Nasal cavity respiratory epithelium epithelial cell of viscerocranial mucosa (primary cell): ENCODE results near the gene SELENOP. TPM values are rescaled to one million over a fixed set of nuclear protein-coding genes. Genes with fewer than 3 reads are reported as not detected.

ENCODE experiments used
- total RNA-seq: library from RNA; depleted of rRNA; stranded (reverse); fragments of >200 nt; gene quantifications from 2 replicates; pipeline ENCODE4 v1.2.3, GENCODE V29; 2014

The SELENOP gene, protein sequence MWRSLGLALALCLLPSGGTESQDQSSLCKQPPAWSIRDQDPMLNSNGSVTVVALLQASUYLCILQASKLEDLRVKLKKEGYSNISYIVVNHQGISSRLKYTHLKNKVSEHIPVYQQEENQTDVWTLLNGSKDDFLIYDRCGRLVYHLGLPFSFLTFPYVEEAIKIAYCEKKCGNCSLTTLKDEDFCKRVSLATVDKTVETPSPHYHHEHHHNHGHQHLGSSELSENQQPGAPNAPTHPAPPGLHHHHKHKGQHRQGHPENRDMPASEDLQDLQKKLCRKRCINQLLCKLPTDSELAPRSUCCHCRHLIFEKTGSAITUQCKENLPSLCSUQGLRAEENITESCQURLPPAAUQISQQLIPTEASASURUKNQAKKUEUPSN
- 1.4 and 54.8 TPM in 2 replicates for total RNA-seq

GRCh38 chr5:42811591-42812446, at the start of gene SELENOP:
Gene SELENOP (minus strand): TSS chr5:42811892. CDS start chr5:42808353, 3,539 bp downstream.

GRCh38 chr5:42756606-42757601, 54.8 kb downstream of the SELENOP start, which contains the start of gene CCDC152:
Gene CCDC152 (plus strand): TSS chr5:42756818. CDS start chr5:42759122, 2,304 bp downstream.

Other genes with a start within 250 kb of the SELENOP start
- gene CCDC152, start 55.1 kb downstream of the SELENOP start, total RNA-seq: 0.21 and 0.68 TPM in 2 replicates
- gene ANXA2R, start 228.4 kb upstream of the SELENOP start, total RNA-seq: under 0.01 and 1.00 TPM in 2 replicates